Upper lobe of left lung (tissue), 4 donors: ENCODE results near the gene DPP6.

Experiments
- CTCF ChIP-seq, 6 experiments: fragments of 450-650 bp in 4 of 6; fragments of 200-600 bp in 2 of 6; sonication (generic) in 2 of 6; IDR thresholded peaks; one replicate each; pipeline ENCODE4 v1.5.1; 2016 to 2019; ENCODE audit warnings: antibody characterized with exemption in 6 of 6
- POLR2A ChIP-seq, 4 donors: fragments of 450-650 bp; IDR thresholded peaks; one replicate each; pipeline ENCODE4 v1.5.1; 2016 to 2017; ENCODE audit warnings: antibody characterized with exemption in 4 of 4, mild to moderate bottlenecking in 2 of 4
- POLR2AphosphoS5 ChIP-seq, 2 donors: sonication (generic); formaldehyde crosslinking; IDR thresholded peaks; one replicate each; pipeline ENCODE4 v1.5.1; 2017; ENCODE audit warnings: antibody characterized with exemption in 2 of 2

- TF ChIP-seq POLR2A (IDR thresholded peaks at IDR 0.05) (no peak), CTCF (IDR thresholded peaks at IDR 0.05) (no peak), POLR2AphosphoS5 (IDR thresholded peaks at IDR 0.05) (no peak)
These were observed 125.4 kb downstream of the DPP6 start for GRCh38 chr7:154177584-154177983.
